Kidney epithelial cell (primary cell): ENCODE results near the gene PRKCB. TPM values are rescaled to one million over a fixed set of nuclear protein-coding genes. Genes with fewer than 3 reads are reported as not detected.

Source experiments
- DNase-seq: peaks from one replicate; pipeline ENCODE4 v3.0.0-alpha.2; 2010; ENCODE audit warnings: low read depth
- H3K27me3 ChIP-seq: 2 replicates; pipeline ENCODE4 v1.6.0; 2011; ENCODE audit warnings: low read length; ENCODE audit not compliant: control insufficient read depth, insufficient read depth
- H3K36me3 ChIP-seq: 2 replicates; pipeline ENCODE4 v1.5.1; 2011; ENCODE audit warnings: low read length; ENCODE audit not compliant: control insufficient read depth, insufficient read depth
- H3K4me3 ChIP-seq: 2 replicates; pipeline ENCODE4 v1.5.1; 2011; ENCODE audit warnings: low read depth, mild to moderate bottlenecking, control low read depth, low read length
- total RNA-seq: library from RNA; depleted of rRNA; stranded (reverse); fragments of >200 nt; gene quantifications from 2 replicates; pipeline ENCODE4 v1.2.3, GENCODE V29; 2015
- TF ChIP-seq, protein P1 (sequence below): IDR thresholded peaks from 2 replicates; pipeline ENCODE4 v1.5.1; 2011; ENCODE audit warnings: mild to moderate bottlenecking, moderate library complexity, low read length, control low read depth, inconsistent platforms; ENCODE audit not compliant: insufficient read depth, poor library complexity, severe bottlenecking

The PRKCB gene
- total RNA-seq, 1 donor from 2014 or later = 7.1 TPM

DNA sequence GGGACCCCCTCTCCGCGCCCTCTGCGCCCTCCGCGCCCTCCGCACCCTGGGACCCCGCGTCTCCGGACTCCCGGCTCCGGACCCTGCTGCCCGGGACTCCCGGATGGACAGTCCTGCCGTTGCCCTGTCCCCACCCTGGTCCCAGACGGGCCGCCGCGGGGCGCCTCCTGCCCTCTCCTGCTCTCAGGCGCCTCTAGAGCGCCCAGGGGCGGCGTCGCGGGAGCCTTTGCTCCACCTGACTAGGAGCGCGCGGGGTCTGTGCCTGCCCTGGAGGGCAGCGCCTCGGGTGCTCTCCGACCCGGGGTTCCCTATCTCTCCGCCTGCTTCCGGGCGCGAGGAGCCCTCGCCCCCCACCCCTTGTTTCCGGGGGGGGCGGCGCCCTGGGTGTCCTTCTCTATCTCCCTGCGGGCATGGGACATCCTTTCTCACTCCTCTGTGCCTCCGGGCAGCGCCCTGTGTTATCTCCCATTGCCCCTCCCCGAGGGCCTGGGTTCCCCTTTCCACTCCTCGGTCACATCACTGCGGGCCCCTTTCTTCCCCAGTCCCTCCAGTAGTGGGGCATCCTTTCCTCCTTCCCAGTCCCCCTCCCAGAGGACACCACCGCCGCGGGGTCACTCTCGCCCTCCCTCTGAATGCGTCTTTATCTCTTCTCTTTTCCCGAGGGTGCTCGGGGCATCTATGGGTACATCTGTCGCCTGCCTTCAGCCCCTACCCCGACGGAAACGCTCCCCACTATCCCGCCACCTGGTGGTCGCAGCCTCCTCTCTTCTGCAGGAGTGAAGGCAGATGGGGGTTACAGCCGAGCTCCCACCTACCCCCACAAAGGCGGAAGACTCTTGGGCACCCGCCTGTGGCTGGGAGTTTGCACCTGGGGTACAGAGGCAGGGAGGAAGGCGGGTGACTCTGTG, 875 bp downstream of the PRKCB start:
- H3K4me3 ChIP-seq = no peak overlapping the region

DNA sequence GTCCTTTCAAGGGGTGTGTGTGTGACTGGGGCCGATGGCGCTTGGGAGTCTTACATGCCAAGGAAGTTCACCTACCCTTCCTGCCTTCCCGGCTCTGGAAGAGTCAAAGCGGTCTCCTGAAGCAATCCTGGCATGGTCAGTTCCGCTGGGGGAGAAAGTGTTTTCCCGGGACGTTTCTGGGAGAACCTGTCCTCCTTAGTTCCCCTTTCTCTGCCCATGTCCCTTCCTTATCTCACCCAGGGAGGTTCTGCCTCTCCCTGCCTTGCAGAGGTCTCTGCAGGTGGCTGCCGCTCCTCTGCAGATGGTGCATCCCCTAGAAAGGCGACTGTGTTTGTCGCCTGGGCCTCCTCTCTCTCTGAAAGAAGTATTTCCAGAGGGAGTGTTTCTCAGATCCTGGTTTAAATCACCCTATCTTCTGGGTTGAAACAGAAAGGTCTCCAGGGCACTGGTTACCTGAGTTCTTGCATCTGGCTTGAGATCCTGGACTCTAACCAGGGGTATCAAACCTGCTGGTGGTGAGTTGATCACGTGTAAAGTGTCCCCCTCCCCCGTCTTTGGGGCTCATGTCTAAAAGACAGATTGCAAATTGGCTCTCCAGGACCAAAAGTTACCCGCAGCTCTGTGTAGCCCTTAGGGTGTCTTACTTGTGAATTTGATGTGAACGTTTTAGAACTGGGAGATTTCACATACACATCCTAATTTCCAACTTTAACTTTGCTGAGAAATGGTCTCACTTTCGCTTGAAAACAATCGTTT, 1.9 kb downstream of the PRKCB start:
- DNase-seq = no peak
- Histone ChIP-seq H3K36me3 (no peaks in the 10 kb centered on the region), H3K27me3 (peaks cover 42% of the 10 kb centered on the region), H3K4me3 (no peak overlapping the region)
- TF ChIP-seq, protein P1, sequence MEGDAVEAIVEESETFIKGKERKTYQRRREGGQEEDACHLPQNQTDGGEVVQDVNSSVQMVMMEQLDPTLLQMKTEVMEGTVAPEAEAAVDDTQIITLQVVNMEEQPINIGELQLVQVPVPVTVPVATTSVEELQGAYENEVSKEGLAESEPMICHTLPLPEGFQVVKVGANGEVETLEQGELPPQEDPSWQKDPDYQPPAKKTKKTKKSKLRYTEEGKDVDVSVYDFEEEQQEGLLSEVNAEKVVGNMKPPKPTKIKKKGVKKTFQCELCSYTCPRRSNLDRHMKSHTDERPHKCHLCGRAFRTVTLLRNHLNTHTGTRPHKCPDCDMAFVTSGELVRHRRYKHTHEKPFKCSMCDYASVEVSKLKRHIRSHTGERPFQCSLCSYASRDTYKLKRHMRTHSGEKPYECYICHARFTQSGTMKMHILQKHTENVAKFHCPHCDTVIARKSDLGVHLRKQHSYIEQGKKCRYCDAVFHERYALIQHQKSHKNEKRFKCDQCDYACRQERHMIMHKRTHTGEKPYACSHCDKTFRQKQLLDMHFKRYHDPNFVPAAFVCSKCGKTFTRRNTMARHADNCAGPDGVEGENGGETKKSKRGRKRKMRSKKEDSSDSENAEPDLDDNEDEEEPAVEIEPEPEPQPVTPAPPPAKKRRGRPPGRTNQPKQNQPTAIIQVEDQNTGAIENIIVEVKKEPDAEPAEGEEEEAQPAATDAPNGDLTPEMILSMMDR = no peak

More for the DNA sequence above, 875 bp downstream of the PRKCB start:
- Histone ChIP-seq H3K27me3 (peaks cover 42% of the 10 kb centered on the region), H3K36me3 (no peaks in the 10 kb centered on the region)
- DNase-seq = no peak
- TF ChIP-seq, protein P1 = no peak

DNA sequence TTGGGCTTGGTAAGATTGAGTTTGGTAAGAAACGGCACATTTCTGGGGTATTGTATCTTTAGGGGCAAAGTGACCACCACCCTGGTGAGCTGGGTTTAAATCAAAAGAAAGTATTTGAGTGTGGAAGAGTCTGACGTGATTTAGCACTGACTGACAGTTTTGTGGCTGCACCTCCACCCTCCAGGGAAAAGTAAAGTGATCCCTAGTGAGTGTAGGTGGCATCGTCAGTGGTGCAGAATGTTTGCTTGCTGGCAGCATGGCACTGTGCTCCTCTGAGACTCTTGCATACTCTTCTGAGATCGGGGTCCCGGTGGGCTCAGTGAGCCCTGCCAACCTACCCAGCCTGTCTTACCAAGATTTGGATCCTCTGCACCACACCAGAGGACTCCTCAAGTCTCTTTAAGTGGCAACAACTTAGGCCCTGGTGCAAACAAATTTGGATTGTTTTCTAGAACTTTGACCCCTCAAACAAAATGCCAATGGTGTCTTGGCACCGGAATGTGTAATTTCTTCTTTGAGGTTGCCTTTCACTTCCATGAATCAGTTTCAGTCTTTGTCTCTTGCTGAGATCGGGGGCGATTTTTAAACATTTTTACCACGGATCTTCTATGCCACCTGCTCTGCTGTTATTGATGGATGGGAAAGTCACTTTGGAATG, 2.8 kb downstream of the PRKCB start:
- no peaks in the 10 kb centered on the region for H3K36me3 ChIP-seq
- H3K4me3 ChIP-seq = no peak overlapping the region
- TF ChIP-seq, protein P1 = no peak
- DNase-seq = no peak
- H3K27me3 ChIP-seq = peaks cover 42% of the 10 kb centered on the region

DNA sequence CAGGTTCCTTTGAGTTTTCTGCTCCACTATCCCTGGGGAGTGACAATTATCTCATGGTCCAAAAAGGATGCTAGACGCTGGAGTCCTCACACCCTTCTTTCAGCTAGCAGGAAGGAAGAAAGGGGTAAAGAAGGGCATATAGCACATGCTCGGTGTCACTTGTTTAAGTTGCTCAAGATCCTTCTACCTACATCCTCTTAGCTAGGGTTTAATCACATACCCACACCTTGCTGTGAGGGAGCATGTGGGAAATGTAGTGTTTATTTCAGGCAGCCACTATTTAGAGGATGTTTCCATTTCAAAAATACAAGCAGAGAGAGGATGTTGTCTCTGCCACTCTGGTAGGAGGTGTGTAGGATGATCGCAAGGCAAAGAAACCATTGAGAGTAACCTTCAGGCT, 4.5 kb downstream of the PRKCB start:
- DNase-seq = no peak
- peaks cover 39% of the 10 kb centered on the region for H3K27me3 ChIP-seq
- no peak overlapping the region for H3K4me3 ChIP-seq
- TF ChIP-seq, protein P1 = no peak
- H3K36me3 ChIP-seq = no peaks in the 10 kb centered on the region

DNA sequence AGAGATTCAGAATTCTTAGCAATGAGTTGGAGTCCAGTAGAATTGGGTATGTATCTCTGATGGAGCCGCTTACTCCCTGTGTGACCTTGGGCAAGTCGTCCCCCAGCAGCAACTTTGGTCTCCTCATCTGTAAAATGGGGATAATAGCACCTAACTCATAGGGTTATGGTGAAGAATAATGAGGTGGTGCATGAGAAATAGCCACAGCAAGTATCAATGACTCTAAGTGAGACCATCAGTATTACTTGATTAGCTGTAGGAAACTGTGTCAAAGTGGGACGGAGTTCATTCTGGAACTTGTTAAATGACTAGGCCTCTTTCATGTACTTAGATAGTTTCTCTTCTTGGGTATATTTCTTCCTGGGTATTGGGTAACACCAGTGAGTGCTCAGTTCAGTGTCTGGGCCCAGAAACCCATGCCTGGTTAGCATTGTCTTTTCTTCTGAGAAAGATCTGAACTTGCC, 6.4 kb downstream of the PRKCB start:
- H3K4me3 ChIP-seq = no peak overlapping the region
- TF ChIP-seq, protein P1 = no peak
- no peak for DNase-seq
- H3K27me3 ChIP-seq = peaks cover 22% of the 10 kb centered on the region
- H3K36me3 ChIP-seq = no peaks in the 10 kb centered on the region
